Loucy (cell line): ENCODE measurements around the gene PSPH.

Experiments
- CTCF ChIP-seq: fragments of 200-600 bp; sonication (generic); conservative IDR thresholded peaks from 2 replicates; pipeline ENCODE4 v1.5.1; 2014; ENCODE audit warnings: mild to moderate bottlenecking, antibody characterized with exemption, low read length
- EZH2phosphoT487 ChIP-seq: fragments of 200-600 bp; IDR thresholded peaks from 2 replicates; pipeline ENCODE4 v1.6.1; 2018; ENCODE audit warnings: antibody characterized with exemption, mild to moderate bottlenecking, moderate library complexity, borderline replicate concordance

GRCh38 chr7:55963584-55964168 lies 87.6 kb downstream of the PSPH start:
- TF ChIP-seq CTCF (no peak), EZH2phosphoT487 (no peak)
